Dendritic cell treated with granulocyte-macrophage colony-stimulating factor and Interleukin-4, amounts not matched to agents 40 ng/mL and 50 ng/mL, for 4 days (primary cell): ENCODE data around the gene UNC13C.

Experiments used
- H3K27ac Mint-ChIP-seq: one replicate; pipeline ENCODE4 v1.8.0; 2022; ENCODE audit warnings: mild to moderate bottlenecking, mixed read lengths
- H3K27me3 Mint-ChIP-seq: one replicate; pipeline ENCODE4 v1.8.0; 2022; ENCODE audit warnings: mild to moderate bottlenecking, mixed read lengths
- H3K36me3 Mint-ChIP-seq: one replicate; pipeline ENCODE4 v1.8.0; 2022; ENCODE audit warnings: low read depth, mixed read lengths
- H3K4me1 Mint-ChIP-seq: one replicate; pipeline ENCODE4 v1.8.0; 2022; ENCODE audit warnings: low read depth, mixed read lengths
- H3K4me3 Mint-ChIP-seq: one replicate; pipeline ENCODE4 v1.8.0; 2022; ENCODE audit warnings: mild to moderate bottlenecking, moderate library complexity, mixed read lengths
- H3K9me3 Mint-ChIP-seq: one replicate; pipeline ENCODE4 v1.8.0; 2022; ENCODE audit warnings: mixed read lengths
- intact Hi-C: fragments of 100-400 bp; cut with micrococcal nuclease; formaldehyde crosslinking; loops from one replicate; pipeline ENCODE4 v1.15.0; 2022

Gene UNC13C

DNA sequence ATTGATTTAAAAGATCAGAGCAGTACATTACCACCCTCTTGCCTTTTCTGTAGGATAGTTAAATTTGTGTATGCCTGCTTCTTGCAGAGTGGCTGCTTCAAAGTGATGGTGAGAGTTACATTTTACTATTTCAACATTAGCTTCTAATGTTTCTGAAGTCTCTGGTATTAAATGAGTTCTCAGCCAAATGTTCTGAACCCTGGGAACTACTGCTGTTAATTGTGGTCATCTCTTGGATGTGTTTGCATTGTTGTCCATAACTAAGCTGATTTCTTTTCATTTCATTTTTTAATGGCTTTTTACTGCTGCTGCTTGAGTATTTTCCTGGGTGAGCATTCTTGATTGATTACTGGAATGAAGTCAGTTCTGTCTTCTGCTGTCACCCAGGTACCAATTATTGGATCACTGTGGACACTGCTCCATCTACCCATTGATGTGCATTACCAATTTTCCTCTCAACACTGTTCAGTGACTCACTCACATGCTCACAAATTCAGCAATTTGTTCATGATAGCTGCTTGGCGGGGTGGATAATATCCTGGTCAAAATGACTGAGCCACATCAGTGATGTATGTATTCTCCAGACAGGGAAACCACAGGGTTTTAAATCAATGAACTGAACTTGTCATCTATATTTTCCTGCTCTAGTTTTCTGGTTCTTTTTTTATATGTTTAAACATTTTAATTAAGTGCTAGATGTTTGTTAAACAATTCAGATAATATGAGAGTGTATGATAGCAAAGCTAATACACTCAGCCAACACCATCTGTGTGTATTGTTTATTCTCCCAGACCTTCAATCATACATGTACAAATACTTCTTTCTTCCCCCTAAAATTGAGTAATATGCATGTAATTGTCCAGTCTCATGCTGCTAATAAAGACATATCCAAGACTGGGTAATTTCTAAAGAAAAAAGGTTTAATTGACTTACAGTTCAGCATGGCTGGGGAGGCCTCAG lies 630.9 kb downstream of the UNC13C start:
- no peak overlapping the region for H3K4me3 Mint-ChIP-seq
- H3K27ac Mint-ChIP-seq = no peak overlapping the region
- peaks cover 9% of the 10 kb centered on the region for H3K9me3 Mint-ChIP-seq
- intact Hi-C loops = no loop called here
- no peaks in the 10 kb centered on the region for H3K27me3 Mint-ChIP-seq
- H3K4me1 Mint-ChIP-seq = no peaks in the 10 kb centered on the region
- H3K36me3 Mint-ChIP-seq = no peaks in the 10 kb centered on the region

DNA sequence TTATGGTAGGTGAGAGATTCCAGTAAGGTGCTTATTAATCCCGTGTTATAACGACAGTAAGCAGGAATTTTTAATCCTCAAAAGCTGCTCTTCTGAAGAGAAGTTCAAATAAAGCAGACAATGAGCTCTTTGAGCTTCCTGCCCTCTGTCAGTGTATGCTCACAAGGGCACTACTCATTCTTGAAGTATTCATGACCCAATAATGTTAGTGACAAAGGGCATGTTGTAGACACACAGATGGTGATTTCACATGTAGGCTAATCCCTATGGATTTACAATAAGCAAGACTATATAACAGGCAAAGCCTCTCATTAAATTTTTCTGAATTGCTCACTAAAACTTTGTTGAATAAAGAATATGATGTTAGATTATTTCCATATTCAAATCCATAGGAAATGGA lies 639.9 kb downstream of the UNC13C start:
- H3K36me3 Mint-ChIP-seq = no peaks in the 10 kb centered on the region
- H3K4me1 Mint-ChIP-seq = no peaks in the 10 kb centered on the region
- no peak overlapping the region for H3K27ac Mint-ChIP-seq
- H3K9me3 Mint-ChIP-seq = no peaks in the 10 kb centered on the region
- H3K27me3 Mint-ChIP-seq = no peaks in the 10 kb centered on the region
- intact Hi-C loops = no loop called here
- H3K4me3 Mint-ChIP-seq = no peak overlapping the region

DNA sequence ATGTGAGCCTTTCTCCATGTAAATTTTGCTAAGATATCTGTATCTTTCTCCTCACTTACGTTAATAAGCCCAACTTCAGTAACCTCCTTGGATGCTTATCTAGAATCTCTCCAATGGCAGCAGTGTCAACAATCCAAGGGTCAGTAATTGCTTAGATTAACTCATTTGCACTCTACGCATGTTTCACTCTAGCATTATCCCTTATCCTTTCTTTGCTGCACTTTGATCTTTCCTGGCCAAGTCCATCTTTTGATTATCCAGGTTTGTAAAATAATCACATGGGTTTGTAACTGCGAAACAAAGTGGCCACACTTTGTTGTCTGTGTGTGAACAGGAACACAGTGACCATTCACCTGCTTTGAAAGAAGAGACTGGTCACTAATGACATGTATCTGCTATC lies 640.9 kb downstream of the UNC13C start:
- Mint-ChIP-seq H3K27ac (no peak overlapping the region), H3K9me3 (no peaks in the 10 kb centered on the region), H3K36me3 (no peaks in the 10 kb centered on the region), H3K27me3 (no peaks in the 10 kb centered on the region), H3K4me3 (no peak overlapping the region), H3K4me1 (no peaks in the 10 kb centered on the region)
- intact Hi-C loops = no loop called here

DNA sequence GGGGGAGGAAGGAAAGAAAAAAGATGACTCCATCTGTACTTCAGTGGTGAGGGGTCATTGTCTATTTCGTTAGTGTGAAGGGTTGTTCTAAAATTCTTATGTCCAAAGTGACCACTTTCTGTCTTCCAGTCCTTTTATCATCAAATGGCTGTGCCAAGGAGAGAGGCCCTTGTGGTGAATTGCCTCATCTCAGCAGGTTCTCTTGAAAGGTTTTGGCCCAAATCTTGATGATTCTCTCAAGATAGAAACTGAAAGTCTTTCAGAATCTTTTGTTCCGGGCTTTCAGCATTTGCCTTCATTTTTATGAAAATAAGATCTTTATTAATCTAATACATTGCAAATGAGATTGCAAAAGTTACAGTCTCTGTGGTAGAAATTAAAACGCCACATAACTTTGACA lies 642.7 kb downstream of the UNC13C start:
- Mint-ChIP-seq H3K27me3 (no peaks in the 10 kb centered on the region), H3K9me3 (peaks cover 9% of the 10 kb centered on the region), H3K36me3 (no peaks in the 10 kb centered on the region), H3K4me1 (no peaks in the 10 kb centered on the region), H3K27ac (no peak overlapping the region), H3K4me3 (no peak overlapping the region)
- intact Hi-C loops = no loop called here

DNA sequence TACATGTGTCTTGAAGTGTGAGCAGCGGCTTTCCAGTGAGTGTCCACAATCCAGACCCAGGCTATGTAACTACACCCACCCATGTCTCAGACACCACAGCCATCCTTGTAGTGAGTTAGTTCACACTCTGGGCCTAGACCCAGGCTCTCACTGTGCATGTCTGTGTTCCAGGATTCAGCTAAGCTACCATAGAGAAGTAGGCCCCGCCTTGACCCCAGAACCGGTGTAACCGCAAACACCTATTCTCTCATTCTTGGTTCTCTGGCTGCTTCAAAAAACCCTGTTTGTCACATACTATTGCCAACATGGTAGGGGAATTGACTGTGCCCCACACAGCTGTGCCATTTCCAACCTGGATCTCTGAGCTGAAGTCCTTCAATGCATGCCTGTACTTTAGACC lies 657.9 kb downstream of the UNC13C start:
- peaks cover 46% of the 10 kb centered on the region for H3K9me3 Mint-ChIP-seq
- H3K4me1 Mint-ChIP-seq = no peaks in the 10 kb centered on the region
- H3K27ac Mint-ChIP-seq = no peak overlapping the region
- intact Hi-C loops = no loop called here
- H3K27me3 Mint-ChIP-seq = no peaks in the 10 kb centered on the region
- no peak overlapping the region for H3K4me3 Mint-ChIP-seq
- no peaks in the 10 kb centered on the region for H3K36me3 Mint-ChIP-seq

DNA sequence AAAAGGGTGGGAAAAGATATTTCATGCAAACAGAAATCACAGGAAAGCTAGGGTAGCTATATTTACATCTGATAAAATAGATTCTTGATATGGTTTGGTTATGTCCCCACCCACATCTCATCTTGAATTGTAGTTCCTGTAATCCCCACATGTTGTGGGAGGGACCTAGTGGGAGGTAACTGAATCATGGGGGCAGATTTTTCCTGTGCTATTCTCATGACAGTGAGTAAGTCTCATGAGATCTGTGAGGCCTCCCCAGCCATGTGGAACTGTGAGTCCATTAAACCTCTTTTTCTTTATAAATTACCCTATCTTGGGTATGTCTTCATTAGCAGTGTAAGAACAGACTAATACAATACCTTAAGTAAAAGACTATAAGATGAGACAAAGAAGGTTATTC lies 660.4 kb downstream of the UNC13C start:
- peaks cover 57% of the 10 kb centered on the region for H3K9me3 Mint-ChIP-seq
- intact Hi-C loops = no loop called here
- no peaks in the 10 kb centered on the region for H3K4me1 Mint-ChIP-seq
- no peak overlapping the region for H3K27ac Mint-ChIP-seq
- no peaks in the 10 kb centered on the region for H3K27me3 Mint-ChIP-seq
- H3K4me3 Mint-ChIP-seq = no peak overlapping the region
- H3K36me3 Mint-ChIP-seq = no peaks in the 10 kb centered on the region

DNA sequence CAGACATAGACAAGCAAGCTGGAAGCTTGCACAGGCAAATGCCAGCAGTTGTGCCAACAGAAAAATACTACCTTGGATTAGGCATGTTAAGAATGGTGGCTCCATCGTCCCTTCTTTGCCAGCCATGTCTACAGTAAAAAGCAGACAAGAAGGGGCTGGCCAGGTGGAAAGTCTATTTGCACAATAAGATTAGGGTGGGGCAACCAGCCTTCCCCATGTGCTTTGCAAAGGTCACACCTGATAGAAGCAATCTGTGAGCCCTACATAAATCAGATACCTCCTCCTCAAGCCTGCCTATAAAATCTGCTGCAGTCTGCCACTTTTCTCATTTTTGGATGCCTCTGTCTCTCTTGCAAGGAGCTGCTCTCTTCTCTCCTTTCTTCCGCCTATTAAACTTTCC lies 662.6 kb downstream of the UNC13C start:
- H3K27ac Mint-ChIP-seq = no peak overlapping the region
- no peak overlapping the region for H3K4me3 Mint-ChIP-seq
- peaks cover 56% of the 10 kb centered on the region for H3K9me3 Mint-ChIP-seq
- H3K27me3 Mint-ChIP-seq = no peaks in the 10 kb centered on the region
- H3K4me1 Mint-ChIP-seq = no peaks in the 10 kb centered on the region
- H3K36me3 Mint-ChIP-seq = no peaks in the 10 kb centered on the region
- intact Hi-C loops = no loop called here

DNA sequence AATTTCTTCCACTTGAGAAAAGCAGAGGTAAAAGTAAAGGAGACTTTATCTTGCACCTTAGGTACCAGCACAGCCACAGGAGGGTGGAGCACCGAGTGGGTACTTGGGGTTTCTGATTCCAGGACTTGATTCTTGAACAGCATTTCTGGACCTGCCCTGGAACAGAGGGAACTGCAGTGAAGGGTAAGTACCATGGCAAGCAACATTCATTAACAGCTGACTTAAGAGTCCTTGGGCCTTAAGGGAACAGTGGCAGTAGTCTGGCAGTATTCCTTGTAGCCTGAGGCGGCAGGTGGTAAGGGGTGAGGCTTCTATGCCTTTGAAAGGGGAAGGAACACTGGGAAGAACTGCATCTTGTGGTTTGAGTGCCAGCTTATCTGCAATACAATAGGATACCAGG lies 666.6 kb downstream of the UNC13C start:
- no peaks in the 10 kb centered on the region for H3K4me1 Mint-ChIP-seq
- peaks cover 63% of the 10 kb centered on the region for H3K9me3 Mint-ChIP-seq
- H3K27me3 Mint-ChIP-seq = no peaks in the 10 kb centered on the region
- no peak overlapping the region for H3K27ac Mint-ChIP-seq
- intact Hi-C loops = no loop called here
- no peaks in the 10 kb centered on the region for H3K36me3 Mint-ChIP-seq
- no peak overlapping the region for H3K4me3 Mint-ChIP-seq

DNA sequence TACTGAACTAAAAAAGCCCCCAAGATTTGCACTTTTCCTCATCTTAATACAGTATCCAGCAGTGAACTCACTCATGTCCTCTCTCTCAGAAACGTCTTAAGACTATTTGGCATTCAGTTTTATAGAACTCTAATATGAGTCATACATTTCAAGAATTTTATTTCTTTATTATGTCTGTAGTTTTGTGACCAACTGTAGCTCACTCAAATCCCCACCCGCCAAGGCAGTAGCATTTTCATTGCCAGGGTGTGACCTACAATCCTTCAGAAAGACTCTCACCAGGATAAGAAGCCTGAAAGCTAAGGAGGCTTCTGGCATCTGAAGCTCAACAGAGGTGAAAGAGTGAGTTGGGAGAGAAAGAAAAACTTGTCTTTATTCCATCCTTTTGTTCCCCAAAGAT lies 681.4 kb downstream of the UNC13C start:
- H3K27ac Mint-ChIP-seq = no peak overlapping the region
- no peaks in the 10 kb centered on the region for H3K27me3 Mint-ChIP-seq
- peaks cover 9% of the 10 kb centered on the region for H3K9me3 Mint-ChIP-seq
- no peaks in the 10 kb centered on the region for H3K36me3 Mint-ChIP-seq
- no peak overlapping the region for H3K4me3 Mint-ChIP-seq
- H3K4me1 Mint-ChIP-seq = no peaks in the 10 kb centered on the region
- intact Hi-C loops = no loop called here

DNA sequence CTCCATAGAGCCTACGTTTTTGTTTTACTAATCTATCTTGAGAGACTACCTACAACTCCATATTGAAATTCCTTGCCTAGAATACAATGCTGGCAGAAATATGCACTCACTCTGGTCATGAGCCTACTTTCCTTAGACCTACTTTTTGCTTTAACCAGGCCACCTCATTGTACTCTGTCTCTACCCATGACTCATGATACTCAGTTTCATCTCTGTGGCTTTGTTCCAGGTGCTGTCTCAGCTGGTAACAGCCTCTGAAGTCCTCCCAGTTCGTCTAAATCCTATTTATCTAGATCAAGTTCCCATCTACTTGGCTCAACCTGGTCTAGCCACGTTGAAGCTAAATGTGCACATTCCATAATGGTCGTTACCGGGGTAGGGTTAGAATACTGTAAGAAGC lies 682.1 kb downstream of the UNC13C start:
- Mint-ChIP-seq H3K4me1 (no peaks in the 10 kb centered on the region), H3K4me3 (no peak overlapping the region), H3K27me3 (no peaks in the 10 kb centered on the region), H3K27ac (no peak overlapping the region), H3K36me3 (no peaks in the 10 kb centered on the region), H3K9me3 (peaks cover 9% of the 10 kb centered on the region)
- intact Hi-C loops = no loop called here

DNA sequence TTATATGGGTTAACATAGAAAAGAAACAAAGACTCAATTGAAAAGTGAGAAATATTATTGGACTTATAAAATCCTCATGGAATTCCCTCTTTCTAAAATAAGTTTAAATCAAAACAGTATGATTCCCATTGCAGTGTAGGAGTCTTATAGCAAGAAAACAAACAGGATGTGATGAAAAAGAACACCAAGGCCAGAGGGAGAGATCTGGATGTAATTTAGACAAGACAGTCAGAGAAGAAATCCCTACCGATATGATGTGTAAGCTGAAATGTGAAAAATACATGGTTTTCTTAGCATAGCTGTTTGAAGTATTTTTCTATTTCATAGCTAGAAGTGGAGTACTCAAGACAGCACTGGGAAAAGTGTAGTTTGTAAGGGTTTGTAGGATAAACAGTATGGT lies 697.0 kb downstream of the UNC13C start:
- H3K27ac Mint-ChIP-seq = no peak overlapping the region
- intact Hi-C loops = no loop called here
- H3K4me1 Mint-ChIP-seq = no peaks in the 10 kb centered on the region
- no peak overlapping the region for H3K4me3 Mint-ChIP-seq
- peaks cover 42% of the 10 kb centered on the region for H3K9me3 Mint-ChIP-seq
- H3K27me3 Mint-ChIP-seq = no peaks in the 10 kb centered on the region
- no peaks in the 10 kb centered on the region for H3K36me3 Mint-ChIP-seq

DNA sequence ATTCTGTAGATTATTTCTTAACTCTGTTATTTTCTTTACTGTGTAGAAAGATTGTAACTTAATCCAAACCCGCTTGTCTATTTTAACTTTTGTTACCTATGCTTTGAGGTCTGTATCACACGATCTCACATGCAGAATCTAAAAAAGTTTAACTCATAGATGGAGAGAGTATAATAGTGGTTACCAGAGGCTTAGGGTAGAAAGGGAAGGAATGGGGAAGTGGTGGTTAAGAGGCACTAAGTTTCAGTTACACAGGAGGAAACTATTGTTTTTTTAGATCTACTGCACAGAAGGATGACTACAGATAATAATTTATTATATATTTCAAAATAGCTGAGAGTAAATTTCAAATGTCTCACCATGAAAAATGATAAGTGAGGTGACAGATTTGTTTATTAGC lies 703.3 kb downstream of the UNC13C start:
- no peak overlapping the region for H3K4me3 Mint-ChIP-seq
- intact Hi-C loops = no loop called here
- peaks cover 11% of the 10 kb centered on the region for H3K9me3 Mint-ChIP-seq
- H3K27ac Mint-ChIP-seq = no peak overlapping the region
- H3K36me3 Mint-ChIP-seq = no peaks in the 10 kb centered on the region
- no peaks in the 10 kb centered on the region for H3K27me3 Mint-ChIP-seq
- H3K4me1 Mint-ChIP-seq = peaks cover 10% of the 10 kb centered on the region
